Common myeloid progenitor, CD34-positive (primary cell): Measurements from ENCODE around the gene KARS1. TPM values are rescaled to one million over a fixed set of nuclear protein-coding genes. Genes with fewer than 3 reads are reported as not detected.

Source experiments
- CTCF ChIA-PET: fragments of 350-600 bp; sonication (Branson Sonifier 250); formaldehyde crosslinking; loops from one replicate; lab custom pipeline; 2021; ENCODE audit warnings: antibody characterized with exemption; lab: Charles Lee
- POLR2A ChIA-PET: fragments of 350-600 bp; sonication (Branson Sonifier 250); formaldehyde crosslinking; loops from one replicate; lab custom pipeline; 2021; ENCODE audit warnings: antibody characterized with exemption; lab: Charles Lee
- DNase-seq, 3 donors: peaks; one replicate each; pipeline versions ENCODE4 v3.0.0 to v3.0.0-alpha.2; 2013
- H3K27ac ChIP-seq, 2 experiments: 1 replicate in 1 of 2; 2 replicates in 1 of 2; pipeline ENCODE4 v1.7.0; 2013; ENCODE audit warnings: inconsistent platforms in 2 of 2, low read length in 2 of 2, mild to moderate bottlenecking in 2 of 2, low read depth in 1 of 2, moderate library complexity in 1 of 2; ENCODE audit not compliant: severe bottlenecking in 2 of 2, insufficient read depth in 1 of 2, poor library complexity in 1 of 2
- H3K27me3 ChIP-seq, 5 experiments: replicated peaks in 2 of 5; 1 replicate in 3 of 5; 2 replicates in 2 of 5; pipeline versions ENCODE4 v1.6.1 to v1.7.0; 2013; ENCODE audit warnings: low read length in 4 of 5, mild to moderate bottlenecking in 2 of 5, moderate library complexity in 2 of 5, inconsistent platforms in 1 of 5; ENCODE audit not compliant: insufficient read depth in 5 of 5, control insufficient read depth in 4 of 5
- H3K36me3 ChIP-seq, 4 experiments: 1 replicate in 2 of 4; 2 replicates in 2 of 4; pipeline versions ENCODE4 v1.6.1 to v1.7.0; 2013; ENCODE audit warnings: low read length in 3 of 4, control low read depth in 1 of 4, mild to moderate bottlenecking in 1 of 4; ENCODE audit not compliant: control insufficient read depth in 4 of 4, insufficient read depth in 4 of 4
- H3K4me1 ChIP-seq, 4 experiments: 1 replicate in 3 of 4; 2 replicates in 1 of 4; pipeline versions ENCODE4 v1.6.1 to v1.7.1; 2013; ENCODE audit warnings: low read length in 3 of 4, mild to moderate bottlenecking in 3 of 4, control low read depth in 1 of 4, inconsistent platforms in 1 of 4, moderate library complexity in 1 of 4; ENCODE audit not compliant: control insufficient read depth in 4 of 4, insufficient read depth in 4 of 4; ENCODE audit errors: control extremely low read depth in 1 of 4
- H3K4me3 ChIP-seq, 7 experiments: 1 replicate in 4 of 7; 2 replicates in 3 of 7; pipeline versions ENCODE4 v1.5.1 to v1.7.0; 2013; ENCODE audit warnings: mild to moderate bottlenecking in 7 of 7, low read length in 6 of 7, moderate library complexity in 6 of 7, inconsistent platforms in 2 of 7, low read depth in 2 of 7, control low read depth in 1 of 7; ENCODE audit not compliant: insufficient read depth in 4 of 7, control insufficient read depth in 1 of 7; ENCODE audit errors: extremely low read depth in 1 of 7
- H3K9me3 ChIP-seq, 5 experiments: 1 replicate in 4 of 5; 2 replicates in 1 of 5; pipeline versions ENCODE4 v1.6.1 to v1.7.1; 2013; ENCODE audit warnings: low read length in 4 of 5, mild to moderate bottlenecking in 2 of 5, inconsistent platforms in 1 of 5, low read depth in 1 of 5, moderate library complexity in 1 of 5; ENCODE audit not compliant: control insufficient read depth in 4 of 5, insufficient read depth in 2 of 5; ENCODE audit errors: control extremely low read depth in 1 of 5
- WGBS: methylation state at CpG from one replicate; pipeline ENCODE4 v1.1.5; 2013; ENCODE audit not compliant: insufficient coverage; 5-methylcytosine and 5-hydroxymethylcytosine counted together
- polyA plus RNA-seq: library from polyadenylated mRNA; unstranded; fragments of 120-200 nt; gene quantifications from one replicate; pipeline ENCODE4 v1.2.1, GENCODE V29; 2013

The KARS1 gene
- 147 TPM for polyA plus RNA-seq

DNA sequence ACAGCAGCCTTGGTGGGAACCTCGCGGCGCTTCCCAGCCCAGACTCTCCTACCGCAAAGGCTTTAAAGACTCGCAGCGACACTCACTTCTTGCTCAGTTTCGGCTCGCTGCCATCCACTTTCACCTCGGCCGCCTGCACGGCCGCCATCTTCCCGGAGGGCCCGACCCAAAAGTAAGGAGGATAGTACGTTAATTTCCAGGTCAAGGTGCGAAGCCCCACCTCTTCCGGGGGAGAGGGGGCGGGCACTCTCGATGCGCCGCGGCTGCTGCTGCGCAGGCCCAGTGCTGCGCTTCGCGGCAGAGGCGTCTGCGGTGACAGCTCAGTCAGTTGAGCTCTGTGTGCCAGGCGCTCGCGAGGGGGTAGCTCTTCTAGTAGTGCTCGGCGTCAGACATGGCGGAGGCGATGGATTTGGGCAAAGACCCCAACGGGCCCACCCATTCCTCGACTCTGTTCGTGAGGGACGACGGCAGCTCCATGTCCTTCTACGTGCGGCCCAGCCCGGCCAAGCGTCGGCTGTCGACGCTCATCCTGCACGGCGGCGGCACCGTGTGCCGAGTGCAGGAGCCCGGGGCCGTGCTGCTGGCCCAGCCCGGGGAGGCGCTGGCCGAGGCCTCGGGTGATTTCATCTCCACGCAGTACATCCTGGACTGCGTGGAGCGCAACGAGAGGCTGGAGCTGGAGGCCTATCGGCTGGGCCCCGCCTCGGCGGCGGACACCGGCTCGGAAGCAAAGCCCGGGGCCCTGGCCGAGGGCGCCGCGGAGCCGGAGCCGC lies at the start of gene KARS1, which contains the start of gene TERF2IP:
TSS of gene KARS1 (minus strand) at position 174 of the 773 bp plus-strand sequence. CDS start at position 148, 26 bp downstream.
TSS of gene TERF2IP (plus strand) at position 282 of the 773 bp plus-strand sequence. CDS start at position 392, 110 bp downstream.
- peaks cover 6 to 26% (median 23%) of the 10 kb centered on the region in 4 experiments for H3K36me3 ChIP-seq
- H3K9me3 ChIP-seq: no peaks in the 10 kb centered on the region
- POLR2A ChIA-PET: interaction anchor here (0.6 to 1.4 kb wide), 5 partner anchors 15 to 131 kb away, joined by 3 to 4 read pairs (median 3); partner anchors contain the start of gene ADAT1
- 0% methylated on average over 71 of the region's 76 CpGs for WGBS
- peaks cover 16 to 53% (median 32%) of the 10 kb centered on the region in 4 experiments for H3K4me1 ChIP-seq
- DNase-seq: peak; percentile 93 to 97 (median 96)
- peak within 1 kb of the TSS; percentile 98 to 100 (median 99) for H3K4me3 ChIP-seq
- H3K27ac ChIP-seq: peak within 1 kb of the TSS; percentile 96 to 98
- no peaks in the 10 kb centered on the region for H3K27me3 ChIP-seq
- CTCF ChIA-PET: interaction anchor here (1.0 to 1.5 kb wide), 5 partner anchors 15 to 184 kb away, joined by 3 to 4 read pairs (median 3); partner anchors contain the start of gene ADAT1

DNA sequence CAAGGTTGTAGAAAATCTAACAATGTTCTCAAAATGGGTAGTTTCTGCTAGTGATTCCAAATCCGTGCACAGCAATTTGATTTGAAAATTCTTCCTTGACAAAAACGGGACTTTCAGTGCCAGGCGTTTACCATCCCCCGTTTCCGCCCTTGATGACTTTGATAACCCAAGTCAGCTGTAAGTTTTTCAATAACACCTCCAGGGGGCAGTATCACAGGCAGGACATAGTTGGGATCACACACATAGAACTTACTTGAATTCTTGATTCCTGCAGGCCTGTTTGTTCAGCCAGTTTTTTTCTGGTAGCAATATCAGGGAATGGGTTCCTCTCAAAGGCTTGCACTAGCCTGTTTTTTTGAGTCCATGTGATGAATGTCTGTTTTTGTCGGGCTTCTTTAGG lies 48.2 kb upstream of the KARS1 start:
- WGBS: 98% methylated on average over 5 of the region's 6 CpGs

DNA sequence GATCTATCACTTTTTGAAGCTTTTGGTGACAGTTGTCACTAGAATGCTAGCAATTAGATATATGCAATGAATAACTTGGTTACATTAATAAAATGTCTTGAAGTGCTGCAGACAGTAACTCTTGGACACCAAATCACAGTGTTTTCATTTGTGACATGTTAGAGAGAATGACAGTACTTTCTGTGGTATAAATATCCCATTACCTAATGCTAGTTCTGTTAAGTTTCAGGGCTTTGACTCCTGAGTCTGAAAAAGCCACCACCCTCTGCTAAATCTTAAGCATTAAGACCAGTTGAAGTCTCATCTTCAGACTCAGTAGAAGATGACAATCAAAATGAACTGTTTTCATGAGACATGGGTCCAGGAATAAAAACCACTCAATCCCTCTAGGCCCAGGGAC lies 39.9 kb upstream of the KARS1 start:
- Histone ChIP-seq H3K4me1 (no peaks in the 10 kb centered on the region), H3K27me3 (no peaks in the 10 kb centered on the region), H3K9me3 (peaks cover 0 to 4% (median 0%) of the 10 kb centered on the region in 5 experiments), H3K4me3 (no peak overlapping the region), H3K36me3 (no peaks in the 10 kb centered on the region), H3K27ac (no peak overlapping the region)
- ChIA-PET POLR2A (no interaction called here), CTCF (no interaction called here)
- no peak for DNase-seq

More for the DNA sequence above, 48.2 kb upstream of the KARS1 start:
- H3K4me3 ChIP-seq: no peak overlapping the region
- H3K36me3 ChIP-seq: no peaks in the 10 kb centered on the region
- H3K27ac ChIP-seq: no peak overlapping the region
- CTCF ChIA-PET: interaction anchor here (0.7 kb wide), 1 partner anchor 11 kb away, joined by 3 read pairs; no protein-coding TSS in a partner anchor
- POLR2A ChIA-PET: no interaction called here
- H3K27me3 ChIP-seq: no peaks in the 10 kb centered on the region
- no peak for DNase-seq
- H3K9me3 ChIP-seq: no peaks in the 10 kb centered on the region
- H3K4me1 ChIP-seq: no peaks in the 10 kb centered on the region

DNA sequence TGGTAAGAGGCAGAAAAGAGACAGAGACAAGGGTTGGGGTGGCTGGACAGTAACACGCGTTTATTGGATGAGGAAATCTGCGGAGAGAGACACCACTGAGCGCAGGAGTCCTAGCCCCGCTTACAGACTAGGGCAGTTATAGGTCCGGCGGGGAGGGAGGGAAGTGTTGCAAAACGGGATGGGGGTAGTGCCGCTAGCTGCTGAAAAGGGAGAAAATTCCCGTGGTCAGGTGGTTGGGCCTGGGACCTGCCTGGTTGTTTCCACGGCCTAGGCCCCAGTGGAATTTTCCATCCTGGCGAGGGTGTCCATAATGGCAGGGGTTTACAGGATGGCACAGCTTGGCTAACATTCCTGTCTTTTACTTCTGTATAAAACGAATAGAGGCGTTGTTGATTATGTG lies 34.8 kb upstream of the KARS1 start:
- H3K9me3 ChIP-seq: peaks cover 0 to 4% (median 0%) of the 10 kb centered on the region in 5 experiments
- no peak overlapping the region for H3K4me3 ChIP-seq
- ChIA-PET CTCF (no interaction called here), POLR2A (no interaction called here)
- no peak for DNase-seq
- H3K27me3 ChIP-seq: no peaks in the 10 kb centered on the region
- no peaks in the 10 kb centered on the region for H3K4me1 ChIP-seq
- no peaks in the 10 kb centered on the region for H3K36me3 ChIP-seq
- WGBS: 98% methylated on average over 14 of the region's 14 CpGs
- H3K27ac ChIP-seq: no peak overlapping the region

DNA sequence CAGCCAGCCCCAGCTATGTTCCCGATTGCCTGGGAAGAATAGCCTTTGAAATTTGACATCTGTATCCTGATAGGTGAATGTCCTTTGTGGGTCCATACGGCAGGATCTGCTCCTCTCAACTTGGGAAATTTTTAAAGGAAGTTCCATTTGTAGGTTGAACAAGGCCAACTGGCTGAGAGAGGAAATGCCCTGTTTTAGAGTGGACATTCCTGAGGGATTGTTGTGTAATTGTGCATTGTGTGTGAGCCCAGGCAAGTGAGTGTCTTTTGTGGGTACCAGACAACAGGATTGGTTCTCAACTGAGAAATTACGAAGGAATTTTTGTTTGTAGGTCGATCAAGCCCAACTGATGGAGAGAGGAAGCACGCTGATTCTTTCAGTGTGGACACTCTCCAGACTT lies 31.9 kb upstream of the KARS1 start:
- 100% methylated on average over 2 of the region's 5 CpGs for WGBS
- ChIA-PET CTCF (no interaction called here), POLR2A (no interaction called here)
- H3K4me1 ChIP-seq: no peaks in the 10 kb centered on the region
- no peak overlapping the region for H3K4me3 ChIP-seq
- no peak overlapping the region for H3K27ac ChIP-seq
- no peak for DNase-seq
- H3K36me3 ChIP-seq: no peaks in the 10 kb centered on the region
- H3K9me3 ChIP-seq: peaks cover 0 to 4% (median 0%) of the 10 kb centered on the region in 5 experiments
- H3K27me3 ChIP-seq: no peaks in the 10 kb centered on the region

DNA sequence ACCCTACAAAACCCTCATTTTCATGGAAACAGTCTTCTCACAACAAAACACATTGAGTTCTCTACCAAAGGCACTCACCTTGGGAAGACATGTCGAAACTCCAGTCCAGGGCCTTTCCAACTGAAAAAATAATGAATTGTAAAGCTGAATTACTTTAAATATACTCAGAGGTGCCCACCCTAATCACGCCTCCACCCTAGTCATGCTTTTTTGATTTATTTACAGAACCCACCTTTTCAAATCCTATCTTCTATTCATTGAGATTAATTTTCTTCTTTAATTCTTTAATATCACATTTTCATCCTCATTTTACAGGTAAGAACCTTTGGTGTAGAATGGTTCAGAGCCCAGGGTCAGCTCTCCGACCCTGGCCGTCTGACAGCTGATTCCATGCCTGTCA lies 29.4 kb upstream of the KARS1 start, which contains the start of gene CPHXL2:
TSS of gene CPHXL2 (minus strand) at position 101 of the 400 bp plus-strand sequence. CDS start at position 91, 10 bp downstream.
- no peaks in the 10 kb centered on the region for H3K9me3 ChIP-seq
- H3K27ac ChIP-seq: no peak within 1 kb of the TSS
- DNase-seq: no peak
- CTCF ChIA-PET: no interaction called here
- no peaks in the 10 kb centered on the region for H3K27me3 ChIP-seq
- no peaks in the 10 kb centered on the region for H3K4me1 ChIP-seq
- no peak within 1 kb of the TSS for H3K4me3 ChIP-seq
- no CpG with 5 or more reads among the region's 4 CpGs for WGBS
- H3K36me3 ChIP-seq: no peaks in the 10 kb centered on the region
- POLR2A ChIA-PET: no interaction called here

DNA sequence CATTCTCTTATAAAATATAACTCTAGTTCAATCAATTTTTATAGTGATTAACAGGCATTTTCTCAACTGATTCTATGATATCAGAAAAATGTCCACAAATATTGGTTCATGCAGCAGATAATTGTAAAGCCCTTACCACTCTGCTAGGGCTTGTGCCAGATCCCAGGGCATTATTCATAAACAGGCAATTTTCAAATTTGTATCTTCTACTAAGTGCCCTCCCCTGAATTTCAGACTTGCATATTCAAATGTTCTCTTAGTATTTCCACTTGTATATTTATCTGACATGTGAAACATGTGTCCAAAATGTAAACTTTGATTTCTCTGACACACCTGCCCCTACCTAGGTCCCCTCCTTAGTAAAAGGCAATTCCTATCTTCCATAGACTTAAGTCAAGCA lies 20.0 kb upstream of the KARS1 start:
- H3K4me1 ChIP-seq: no peaks in the 10 kb centered on the region
- POLR2A ChIA-PET: no interaction called here
- no peak overlapping the region for H3K4me3 ChIP-seq
- no peaks in the 10 kb centered on the region for H3K27me3 ChIP-seq
- H3K27ac ChIP-seq: no peak overlapping the region
- peaks cover 0 to 4% (median 0%) of the 10 kb centered on the region in 4 experiments for H3K36me3 ChIP-seq
- CTCF ChIA-PET: no interaction called here
- DNase-seq: no peak
- peaks cover 0 to 3% (median 0%) of the 10 kb centered on the region in 5 experiments for H3K9me3 ChIP-seq
